C4-2B (cell line): ENCODE results near the gene QSOX1.

Experiments used
- ZFX ChIP-seq: fragments of 450-650 bp; IDR thresholded peaks from 2 replicates; pipeline ENCODE4 v1.6.1; 2017
- TF ChIP-seq, protein P1 (sequence below): fragments of 450-650 bp; conservative IDR thresholded peaks from 2 replicates; pipeline ENCODE4 v1.5.1; 2017; ENCODE audit warnings: mild to moderate bottlenecking

DNA sequence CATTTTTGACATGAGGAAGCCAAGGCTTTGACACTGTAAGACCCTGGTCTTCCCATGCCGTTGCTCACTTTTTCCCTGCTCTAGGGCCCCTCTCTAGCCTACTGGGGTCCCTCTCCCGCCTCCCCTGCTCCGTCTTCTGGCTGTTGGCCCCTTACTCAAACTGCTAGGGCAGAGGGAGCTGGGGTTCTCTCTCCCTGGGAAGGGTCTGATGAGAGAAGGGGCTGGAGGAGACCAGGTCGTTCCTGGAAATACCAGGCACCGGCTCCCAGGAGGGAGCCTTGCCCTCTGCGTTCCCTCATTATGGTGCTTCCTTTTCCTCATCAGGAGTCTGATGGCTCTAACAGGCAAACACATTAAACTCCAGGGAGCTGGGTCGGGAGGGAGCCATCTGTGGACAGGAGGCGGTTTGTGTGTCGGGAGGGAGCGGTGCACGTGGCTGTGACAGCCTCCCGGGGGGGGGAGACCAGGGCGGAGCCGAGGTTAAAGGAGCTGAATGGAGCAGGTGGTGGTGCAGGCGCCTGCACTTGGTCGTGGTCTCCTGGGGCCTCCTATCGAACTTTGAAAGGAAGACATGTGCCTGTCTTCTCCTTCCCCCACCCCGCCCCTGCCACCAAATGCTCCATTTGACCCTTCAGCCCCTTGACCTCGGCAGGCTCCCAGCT is 40.0 kb downstream of the QSOX1 start:
- TF ChIP-seq, protein P1, sequence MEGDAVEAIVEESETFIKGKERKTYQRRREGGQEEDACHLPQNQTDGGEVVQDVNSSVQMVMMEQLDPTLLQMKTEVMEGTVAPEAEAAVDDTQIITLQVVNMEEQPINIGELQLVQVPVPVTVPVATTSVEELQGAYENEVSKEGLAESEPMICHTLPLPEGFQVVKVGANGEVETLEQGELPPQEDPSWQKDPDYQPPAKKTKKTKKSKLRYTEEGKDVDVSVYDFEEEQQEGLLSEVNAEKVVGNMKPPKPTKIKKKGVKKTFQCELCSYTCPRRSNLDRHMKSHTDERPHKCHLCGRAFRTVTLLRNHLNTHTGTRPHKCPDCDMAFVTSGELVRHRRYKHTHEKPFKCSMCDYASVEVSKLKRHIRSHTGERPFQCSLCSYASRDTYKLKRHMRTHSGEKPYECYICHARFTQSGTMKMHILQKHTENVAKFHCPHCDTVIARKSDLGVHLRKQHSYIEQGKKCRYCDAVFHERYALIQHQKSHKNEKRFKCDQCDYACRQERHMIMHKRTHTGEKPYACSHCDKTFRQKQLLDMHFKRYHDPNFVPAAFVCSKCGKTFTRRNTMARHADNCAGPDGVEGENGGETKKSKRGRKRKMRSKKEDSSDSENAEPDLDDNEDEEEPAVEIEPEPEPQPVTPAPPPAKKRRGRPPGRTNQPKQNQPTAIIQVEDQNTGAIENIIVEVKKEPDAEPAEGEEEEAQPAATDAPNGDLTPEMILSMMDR: no peak
- no peak for TF ChIP-seq ZFX
